ENCODE results near the gene BTF3. TPM values are rescaled to one million over a fixed set of nuclear protein-coding genes. Genes with fewer than 3 reads are reported as not detected.
"Not testable (repeated sequence)": the region's sequence is repeated elsewhere in the genome, so short reads cannot be mapped to it uniquely, and the experiment has no call there.

BTF3 gene
- total RNA-seq, 1 donor, result 456 TPM

DNA sequence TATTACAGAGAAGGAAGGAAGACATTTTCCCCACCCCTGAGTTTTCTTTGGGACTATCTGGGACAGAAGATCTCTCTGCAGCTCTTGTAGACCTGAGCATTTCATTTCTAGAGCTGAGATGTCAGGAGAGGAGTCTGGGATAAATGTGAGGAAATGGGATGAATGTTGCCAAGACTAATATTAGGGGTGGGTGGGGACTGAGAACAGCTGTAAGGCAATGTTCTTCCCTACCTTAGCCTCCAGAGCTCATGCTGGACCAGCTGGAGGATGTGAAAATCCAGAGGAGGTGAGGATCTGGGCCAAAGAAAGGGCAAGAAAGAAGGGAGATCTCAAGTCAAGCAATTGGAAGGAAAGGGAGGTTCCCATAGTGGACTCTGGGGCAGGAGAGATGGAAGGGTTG, 26.6 kb upstream of the BTF3 start:
- H3K4me1 ChIP-seq (ENCODE audit: insufficient read depth, low read length), result no peaks in the 10 kb centered on the region
- peaks cover 8% of the 10 kb centered on the region for H3K27me3 ChIP-seq (ENCODE audit: insufficient read depth, low read length)
- no peaks in the 10 kb centered on the region for H3K9me3 ChIP-seq (ENCODE audit: low read depth, low read length)
- no peak overlapping the region for H3K4me3 ChIP-seq (ENCODE audit: low read length)

DNA sequence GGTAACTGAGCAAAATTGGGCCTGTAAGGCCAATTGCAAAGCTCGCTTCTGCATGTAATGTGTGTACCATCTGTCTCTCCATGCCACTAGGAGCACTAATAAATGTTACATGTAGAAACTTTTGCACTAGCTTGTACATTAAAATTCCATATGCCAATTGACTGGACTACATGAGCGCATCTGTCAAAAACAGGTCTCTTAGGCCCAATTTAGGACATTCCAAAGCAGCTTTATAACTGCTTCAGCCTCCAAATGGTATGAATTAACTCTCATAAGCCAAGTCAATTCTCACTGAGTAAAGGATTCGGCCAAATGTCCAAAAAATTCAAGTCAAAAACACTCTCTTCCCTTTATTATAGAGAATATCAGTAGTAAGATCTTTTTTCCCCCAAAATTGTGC, 26.1 kb upstream of the BTF3 start:
- H3K9me3 ChIP-seq (ENCODE audit: low read depth, low read length), result no peaks in the 10 kb centered on the region
- peaks cover 8% of the 10 kb centered on the region for H3K27me3 ChIP-seq (ENCODE audit: insufficient read depth, low read length)
- no peak overlapping the region for H3K4me3 ChIP-seq (ENCODE audit: low read length)
- no peaks in the 10 kb centered on the region for H3K4me1 ChIP-seq (ENCODE audit: insufficient read depth, low read length)

DNA sequence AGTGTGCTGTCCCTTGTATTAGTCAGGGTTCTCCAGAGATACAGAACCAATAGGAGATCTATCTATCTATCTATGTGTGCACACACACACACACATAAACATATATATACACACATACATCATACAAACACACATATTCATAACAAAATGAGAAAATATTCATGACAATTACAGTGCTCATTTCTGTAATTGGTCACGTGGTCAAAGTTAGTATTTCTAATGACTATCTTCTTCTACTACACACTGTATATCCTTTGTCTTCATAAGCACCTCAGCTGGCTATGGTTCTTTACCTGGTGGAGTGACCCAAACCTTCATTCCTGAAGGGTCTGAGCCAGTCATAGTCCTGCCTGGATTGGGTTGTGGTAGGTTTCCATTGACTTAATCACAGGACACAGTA, 17.7 kb upstream of the BTF3 start:
- peaks cover 19% of the 10 kb centered on the region for H3K27me3 ChIP-seq (ENCODE audit: insufficient read depth, low read length)
- H3K4me3 ChIP-seq (ENCODE audit: low read length), result no peak overlapping the region
- H3K9me3 ChIP-seq (ENCODE audit: low read depth, low read length), result no peaks in the 10 kb centered on the region
- H3K4me1 ChIP-seq (ENCODE audit: insufficient read depth, low read length), result no peaks in the 10 kb centered on the region

DNA sequence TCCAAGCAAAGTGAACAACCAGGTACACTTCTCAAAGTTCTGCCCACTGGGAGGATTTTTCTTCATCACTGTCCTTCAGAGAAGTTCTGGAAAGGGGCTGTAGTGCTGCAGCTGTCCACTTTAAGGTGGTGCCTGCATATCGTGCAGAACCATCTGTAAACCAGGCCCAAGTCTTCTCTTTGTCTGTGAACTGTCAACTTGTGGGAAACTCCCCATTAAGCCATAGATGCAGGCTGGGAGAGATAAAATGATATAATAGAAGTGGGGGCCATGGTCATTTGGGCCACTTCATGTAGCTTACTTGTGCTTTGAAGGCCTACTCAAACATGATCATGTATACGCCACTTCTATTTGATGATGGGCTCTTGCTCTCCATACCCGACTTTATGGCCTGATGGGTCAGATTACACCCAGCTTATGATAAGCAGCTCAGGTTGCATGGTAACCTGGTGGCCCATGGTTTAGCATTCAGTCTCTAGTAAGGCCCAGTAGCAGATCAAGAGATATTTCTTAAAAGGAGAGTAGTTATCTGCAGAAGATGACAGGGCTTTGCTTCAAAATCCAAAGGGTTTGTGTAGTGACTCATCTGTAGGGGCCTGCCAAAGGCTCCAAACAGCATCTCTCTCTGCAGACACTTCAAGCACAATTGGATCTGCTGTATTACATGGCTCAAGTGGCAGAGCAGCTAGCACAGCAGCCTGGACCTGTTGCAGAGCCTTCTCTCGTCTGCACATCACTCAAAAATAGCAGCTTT, 15.7 kb upstream of the BTF3 start:
- no peak overlapping the region for H3K4me3 ChIP-seq (ENCODE audit: low read length)
- H3K4me1 ChIP-seq (ENCODE audit: insufficient read depth, low read length), result no peaks in the 10 kb centered on the region
- H3K9me3 ChIP-seq (ENCODE audit: low read depth, low read length), result no peaks in the 10 kb centered on the region
- H3K27me3 ChIP-seq (ENCODE audit: insufficient read depth, low read length), result peaks cover 15% of the 10 kb centered on the region

DNA sequence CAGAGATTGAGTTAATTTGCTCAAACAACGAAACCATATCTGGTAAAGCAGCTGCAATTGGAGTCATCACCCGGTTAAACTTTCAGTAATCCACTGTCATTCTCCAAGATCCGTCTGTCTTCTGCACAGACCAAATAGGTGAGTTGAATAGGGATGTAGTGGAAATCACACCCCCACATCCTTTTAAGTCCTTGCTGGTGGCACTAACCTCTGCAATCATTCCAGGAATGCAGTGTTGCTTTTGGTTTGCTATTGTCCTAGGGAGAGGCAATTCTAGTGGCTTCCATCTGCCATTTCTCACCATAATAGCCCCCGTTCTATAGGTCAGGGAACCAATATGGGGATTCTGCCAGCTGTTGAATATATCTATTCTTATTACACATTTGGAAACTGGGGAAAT, 14.6 kb upstream of the BTF3 start:
- Histone ChIP-seq H3K27me3 (ENCODE audit: insufficient read depth, low read length) (peaks cover 12% of the 10 kb centered on the region), H3K4me3 (ENCODE audit: low read length) (no peak overlapping the region), H3K4me1 (ENCODE audit: insufficient read depth, low read length) (no peaks in the 10 kb centered on the region), H3K9me3 (ENCODE audit: low read depth, low read length) (no peaks in the 10 kb centered on the region)

DNA sequence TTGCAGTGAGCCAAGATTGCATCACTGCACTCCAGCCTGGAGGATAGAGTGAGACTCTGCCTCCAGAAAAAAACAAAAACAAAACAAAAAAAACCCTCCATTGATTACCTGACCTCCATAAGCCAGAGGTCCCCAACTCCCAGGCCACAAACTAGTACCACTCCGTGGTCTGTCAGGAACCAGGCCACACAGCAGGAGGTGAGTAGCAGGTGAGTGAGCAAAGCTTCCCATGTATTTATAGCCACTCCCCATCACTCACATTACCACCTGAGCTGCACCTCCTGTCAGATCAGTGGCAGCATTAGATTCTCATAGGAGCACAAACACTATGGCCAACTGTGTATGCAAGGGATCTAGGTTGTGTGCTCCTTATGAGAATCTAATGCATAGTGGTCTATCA, 13.7 kb upstream of the BTF3 start:
- Histone ChIP-seq H3K27me3 (ENCODE audit: insufficient read depth, low read length) (peaks cover 12% of the 10 kb centered on the region), H3K9me3 (ENCODE audit: low read depth, low read length) (no peaks in the 10 kb centered on the region), H3K4me1 (ENCODE audit: insufficient read depth, low read length) (no peaks in the 10 kb centered on the region), H3K4me3 (ENCODE audit: low read length) (no peak overlapping the region)

DNA sequence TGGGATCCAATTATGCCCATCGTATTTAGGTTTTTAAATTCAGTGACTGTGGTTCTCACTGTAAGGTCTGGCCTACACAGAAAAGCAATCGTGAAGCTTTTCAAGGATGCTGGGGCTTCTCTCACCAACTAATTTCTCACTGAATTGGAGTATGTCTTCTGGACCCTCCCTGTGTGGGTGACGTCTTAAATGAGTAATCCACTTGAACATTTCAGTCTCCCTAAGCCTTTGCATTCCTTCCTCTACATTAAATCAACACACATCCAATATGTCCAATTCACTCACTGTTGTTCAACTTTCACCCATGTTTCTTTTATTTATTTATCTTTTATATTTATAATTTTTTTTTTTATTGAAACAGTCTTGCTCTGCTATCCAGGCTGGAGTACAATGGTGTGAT, 12.5 kb upstream of the BTF3 start:
- no peaks in the 10 kb centered on the region for H3K9me3 ChIP-seq (ENCODE audit: low read depth, low read length)

DNA sequence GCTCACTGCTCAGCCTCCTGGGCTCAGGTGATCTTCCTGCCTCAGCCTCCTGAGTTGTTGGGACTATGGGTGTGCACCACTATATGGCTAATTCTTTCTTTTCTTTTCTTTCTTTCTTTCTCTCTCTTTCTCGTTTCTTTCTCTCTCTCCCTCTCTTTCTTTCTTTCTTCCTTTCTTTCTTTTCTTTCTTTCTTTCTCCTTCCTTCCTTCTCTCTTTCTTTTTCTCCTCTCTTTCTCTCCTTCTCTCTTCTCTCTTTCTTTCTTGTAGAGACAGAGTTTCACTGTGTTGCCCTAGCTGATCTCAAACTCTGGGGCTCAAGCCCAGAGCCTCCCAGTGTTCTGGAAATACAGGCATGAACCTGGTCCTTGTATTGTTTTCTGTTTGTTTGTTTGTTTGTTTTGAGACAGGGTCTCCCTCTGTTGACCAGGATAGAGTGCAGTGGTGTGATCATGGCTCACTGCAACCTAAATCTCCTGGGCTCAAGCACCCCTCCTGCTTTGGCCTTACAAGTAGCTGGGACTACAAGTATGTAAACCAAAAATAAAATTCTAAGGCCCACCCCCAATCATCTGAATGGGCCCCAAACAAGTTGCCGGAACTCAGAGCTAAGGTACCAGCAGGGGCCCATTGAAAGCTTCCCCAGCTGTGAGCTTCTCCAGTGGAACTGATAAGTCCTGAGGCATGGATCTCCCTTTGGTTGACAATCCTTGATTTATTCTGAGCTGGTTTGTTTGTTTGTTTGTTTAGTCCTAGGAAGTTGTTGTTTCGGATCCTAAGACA, 11.9 kb upstream of the BTF3 start:
- Histone ChIP-seq H3K9me3 (ENCODE audit: low read depth, low read length) (no peaks in the 10 kb centered on the region), H3K4me3 (ENCODE audit: low read length) (no peak overlapping the region)

More for the DNA sequence above, 12.5 kb upstream of the BTF3 start:
- no peak overlapping the region for H3K4me3 ChIP-seq (ENCODE audit: low read length)
- no peaks in the 10 kb centered on the region for H3K4me1 ChIP-seq (ENCODE audit: insufficient read depth, low read length)
- H3K27me3 ChIP-seq (ENCODE audit: insufficient read depth, low read length), result peaks cover 12% of the 10 kb centered on the region

DNA sequence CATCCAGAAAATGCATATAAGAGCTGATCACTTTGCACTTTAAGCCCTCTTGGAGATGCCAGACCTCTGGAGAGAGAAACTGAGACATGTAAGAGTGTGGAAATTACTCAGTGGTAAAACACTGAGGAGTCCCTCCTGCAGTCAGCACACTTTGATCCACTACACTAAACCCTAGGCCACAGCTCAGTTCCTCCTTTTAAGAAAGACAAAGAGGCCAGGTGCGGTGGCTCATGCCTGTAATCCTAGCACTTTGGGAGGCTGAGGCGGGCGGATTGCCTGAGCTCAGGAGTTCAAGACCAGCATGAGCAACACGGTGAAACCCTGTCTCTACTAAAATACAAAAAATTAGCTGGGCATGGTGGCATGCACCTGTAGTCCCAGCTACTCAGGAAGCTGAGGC, 11.0 kb upstream of the BTF3 start:
- not testable (repeated sequence) for H3K27me3 ChIP-seq (ENCODE audit: insufficient read depth, low read length); H3K4me1 ChIP-seq (ENCODE audit: insufficient read depth, low read length); H3K4me3 ChIP-seq (ENCODE audit: low read length); H3K9me3 ChIP-seq (ENCODE audit: low read depth, low read length)

More for the DNA sequence above, 11.9 kb upstream of the BTF3 start:
- H3K27me3 ChIP-seq (ENCODE audit: insufficient read depth, low read length), result peaks cover 6% of the 10 kb centered on the region
- no peaks in the 10 kb centered on the region for H3K4me1 ChIP-seq (ENCODE audit: insufficient read depth, low read length)

DNA sequence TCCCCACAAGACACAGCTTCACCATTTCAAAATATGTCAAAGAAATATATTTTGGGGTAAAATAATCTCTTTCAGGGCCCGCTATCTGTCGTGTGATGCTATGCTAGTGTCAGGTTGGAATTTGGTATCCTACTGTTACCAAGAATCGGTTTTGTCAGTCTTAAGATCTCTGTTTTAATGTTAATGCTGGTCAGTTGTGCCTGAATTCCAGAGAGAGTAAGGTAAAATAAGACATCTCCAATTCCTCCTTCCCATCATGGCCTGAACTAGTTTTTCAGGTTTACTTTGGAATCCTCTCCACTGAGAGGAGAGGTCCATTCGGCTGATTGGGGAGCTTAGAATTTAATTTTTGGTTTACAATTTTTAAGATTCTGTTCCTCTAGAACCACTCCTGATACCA, 10.4 kb upstream of the BTF3 start:
- Histone ChIP-seq H3K27me3 (ENCODE audit: insufficient read depth, low read length) (peaks cover 12% of the 10 kb centered on the region), H3K4me1 (ENCODE audit: insufficient read depth, low read length) (no peaks in the 10 kb centered on the region), H3K4me3 (ENCODE audit: low read length) (no peak overlapping the region), H3K9me3 (ENCODE audit: low read depth, low read length) (no peaks in the 10 kb centered on the region)

DNA sequence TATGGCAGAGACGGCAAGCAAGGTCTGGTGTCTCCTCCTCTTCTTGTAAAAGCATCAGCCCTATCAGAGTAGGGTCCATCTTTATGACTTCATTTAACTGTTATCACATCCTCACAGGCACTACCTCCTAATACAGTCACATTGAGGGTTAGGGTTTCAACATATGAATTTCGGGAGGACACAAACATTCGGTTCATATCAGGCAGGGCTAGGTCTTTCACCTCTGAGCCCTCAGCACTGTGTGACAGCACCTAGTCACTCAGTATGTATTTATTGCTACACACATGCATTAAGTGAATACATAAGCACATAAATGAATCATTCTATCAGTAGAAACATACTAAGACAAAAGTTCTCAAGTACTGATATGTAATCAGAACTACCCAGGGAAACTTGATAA, 9.4 kb upstream of the BTF3 start:
- H3K9me3 ChIP-seq (ENCODE audit: low read depth, low read length), result no peaks in the 10 kb centered on the region
- H3K4me3 ChIP-seq (ENCODE audit: low read length), result no peak overlapping the region

DNA sequence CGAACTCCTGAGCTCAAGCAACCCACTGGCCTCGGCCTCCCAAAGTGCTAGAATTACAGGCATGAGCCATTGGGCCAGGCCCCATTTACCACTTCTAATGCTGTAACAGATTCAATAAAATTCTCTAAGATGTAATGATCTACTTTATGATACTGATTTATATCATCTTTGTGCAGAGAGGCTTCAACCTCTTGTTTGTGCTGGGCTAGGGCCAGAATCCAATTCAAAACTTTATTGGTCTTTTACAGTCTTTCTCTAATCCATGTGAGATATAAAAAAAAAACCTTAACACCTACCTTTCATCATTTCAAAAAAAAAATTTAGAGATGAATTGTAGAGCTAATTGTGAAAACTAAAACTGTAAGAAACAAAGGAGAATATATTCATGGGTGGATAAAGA, 8.2 kb upstream of the BTF3 start:
- Histone ChIP-seq H3K9me3 (ENCODE audit: low read depth, low read length) (no peaks in the 10 kb centered on the region), H3K4me3 (ENCODE audit: low read length) (no peak overlapping the region), H3K27me3 (ENCODE audit: insufficient read depth, low read length) (peaks cover 16% of the 10 kb centered on the region), H3K4me1 (ENCODE audit: insufficient read depth, low read length) (no peaks in the 10 kb centered on the region)

More for the DNA sequence above, 9.4 kb upstream of the BTF3 start:
- Histone ChIP-seq H3K27me3 (ENCODE audit: insufficient read depth, low read length) (peaks cover 16% of the 10 kb centered on the region), H3K4me1 (ENCODE audit: insufficient read depth, low read length) (no peaks in the 10 kb centered on the region)

DNA sequence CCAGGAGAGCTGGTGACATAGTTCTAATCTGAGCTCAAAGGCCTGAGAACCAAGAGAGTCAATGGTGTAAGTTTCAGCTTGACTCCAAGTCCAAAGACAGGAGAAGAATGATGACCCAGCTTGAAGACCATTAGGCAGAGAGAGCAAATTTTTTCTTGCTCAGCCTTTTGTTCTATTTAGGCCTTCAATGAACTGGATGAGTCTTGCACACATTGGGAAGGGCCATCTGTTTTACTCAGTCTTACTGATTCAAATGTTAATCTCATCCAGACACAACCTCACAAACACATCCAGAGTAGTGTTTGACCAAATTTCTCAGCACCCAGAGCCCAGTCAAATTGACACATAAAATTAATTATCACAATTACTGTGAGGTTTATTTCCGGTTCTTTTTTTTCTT, 7.1 kb upstream of the BTF3 start:
- Histone ChIP-seq H3K9me3 (ENCODE audit: low read depth, low read length) (no peaks in the 10 kb centered on the region), H3K4me1 (ENCODE audit: insufficient read depth, low read length) (no peaks in the 10 kb centered on the region)

DNA sequence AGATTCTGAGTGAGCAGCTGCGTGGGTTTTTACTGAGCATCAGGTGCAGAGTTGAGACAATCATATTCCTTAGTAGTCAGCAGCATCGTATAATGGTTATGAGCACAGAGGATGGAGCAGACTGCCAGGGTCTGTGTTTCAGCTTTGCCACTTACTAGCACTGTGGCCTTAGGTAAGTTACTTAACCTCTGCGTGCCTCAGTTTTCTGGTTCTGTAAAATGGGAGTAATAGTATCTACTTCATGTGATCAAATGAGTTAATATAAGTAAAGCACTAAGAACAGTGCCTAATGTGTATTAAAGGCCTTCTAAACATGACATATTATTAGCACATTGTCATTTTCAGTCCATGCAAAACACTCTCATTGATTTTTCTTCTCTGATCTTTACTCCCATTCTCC, 4.8 kb upstream of the BTF3 start:
- H3K4me3 ChIP-seq (ENCODE audit: low read length), result no peak overlapping the region
- H3K9me3 ChIP-seq (ENCODE audit: low read depth, low read length), result no peaks in the 10 kb centered on the region
- peaks cover 9% of the 10 kb centered on the region for H3K4me1 ChIP-seq (ENCODE audit: insufficient read depth, low read length)
- H3K27me3 ChIP-seq (ENCODE audit: insufficient read depth, low read length), result peaks cover 12% of the 10 kb centered on the region

More for the DNA sequence above, 7.1 kb upstream of the BTF3 start:
- peaks cover 16% of the 10 kb centered on the region for H3K27me3 ChIP-seq (ENCODE audit: insufficient read depth, low read length)
- H3K4me3 ChIP-seq (ENCODE audit: low read length), result no peak overlapping the region

DNA sequence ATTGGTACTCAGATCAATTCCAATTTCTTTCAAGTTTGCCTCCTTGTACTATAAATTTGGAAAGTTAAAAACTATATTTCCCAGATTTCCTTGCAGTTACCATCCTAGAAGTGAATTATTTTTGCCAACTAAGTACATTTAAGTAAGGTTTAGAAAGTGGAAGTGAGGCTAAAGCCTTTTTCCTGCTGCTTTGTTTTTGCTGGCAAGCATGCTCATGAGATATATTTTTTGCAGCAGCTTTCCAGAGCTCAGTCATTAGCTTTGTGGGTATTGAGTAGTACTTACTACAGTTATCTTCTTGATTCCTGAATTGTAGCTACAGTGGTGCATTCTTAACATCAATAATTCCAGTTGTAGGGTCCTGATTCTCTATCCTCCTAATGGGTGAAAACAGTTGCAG, 3.5 kb upstream of the BTF3 start:
- Histone ChIP-seq H3K4me1 (ENCODE audit: insufficient read depth, low read length) (peaks cover 18% of the 10 kb centered on the region), H3K27me3 (ENCODE audit: insufficient read depth, low read length) (peaks cover 12% of the 10 kb centered on the region), H3K4me3 (ENCODE audit: low read length) (no peak overlapping the region), H3K9me3 (ENCODE audit: low read depth, low read length) (no peaks in the 10 kb centered on the region)

Measured in mononuclear cell (primary cell).